Prostate gland (tissue), 2 donors: Measurements from ENCODE around the gene FAM241A.

Experiments used
- CTCF ChIP-seq, 4 experiments: fragments of 200-600 bp in 2 of 4; fragments of 450-650 bp in 2 of 4; sonication (generic) in 2 of 4; IDR thresholded peaks; 1 replicate in 3 of 4; 2 replicates in 1 of 4; pipeline ENCODE4 v1.5.1; 2016 to 2019; ENCODE audit warnings: antibody characterized with exemption in 4 of 4, mild to moderate bottlenecking in 2 of 4, moderate library complexity in 2 of 4
- POLR2AphosphoS5 ChIP-seq: sonication (generic); formaldehyde crosslinking; IDR thresholded peaks from one replicate; pipeline ENCODE4 v1.6.1; 2017; ENCODE audit warnings: antibody characterized with exemption

DNA sequence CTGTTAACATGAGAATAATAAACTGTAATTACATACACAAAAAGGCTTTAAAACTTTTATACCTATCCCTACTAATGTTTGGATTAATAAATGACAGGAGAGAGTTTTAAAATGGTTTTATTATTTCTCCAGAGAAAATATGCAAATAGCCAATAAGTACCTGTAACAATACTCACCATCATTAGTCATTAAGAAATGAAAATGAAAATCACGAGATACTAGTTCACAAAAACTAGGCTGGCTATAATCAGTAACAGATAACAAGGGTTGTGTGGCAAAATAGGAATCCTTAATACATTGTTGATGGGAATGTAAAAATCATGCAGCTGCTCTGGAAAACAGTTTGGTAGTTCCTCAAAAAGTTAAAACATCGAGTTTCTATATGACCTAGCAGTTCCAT, 61.2 kb downstream of the FAM241A start:
- TF ChIP-seq POLR2AphosphoS5 (no peak), CTCF (IDR thresholded peaks at IDR 0.05) (no peak)
